Glomerular visceral epithelial cell (primary cell): Measurements from ENCODE around the gene CAMTA1.

ENCODE experiments used
- DNase-seq: peaks from one replicate; pipeline ENCODE4 v3.0.0-alpha.2; 2016; ENCODE audit errors: extremely low spot score

Gene CAMTA1

DNA sequence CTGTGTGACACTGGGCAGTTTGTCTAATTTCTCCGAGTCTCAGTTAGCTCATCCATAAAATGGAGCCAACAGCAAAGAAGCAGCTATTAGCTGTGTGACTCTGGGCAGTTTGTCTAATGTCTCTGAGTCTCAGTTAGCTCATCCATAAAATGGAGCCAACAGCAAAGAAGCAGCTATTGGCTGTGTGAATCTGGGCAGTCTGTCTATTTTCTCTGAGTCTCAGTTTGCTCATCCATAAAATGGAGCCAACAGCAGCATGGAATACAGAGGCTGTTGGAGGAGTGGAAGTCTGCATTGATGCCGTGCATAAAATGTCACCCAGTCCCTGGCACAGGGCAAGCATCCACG lies 688.9 kb downstream of the CAMTA1 start:
- DNase-seq: no peak

GRCh38 chr1:7474786-7475502 lies 689.7 kb downstream of the CAMTA1 start:
- DNase-seq: no peak

GRCh38 chr1:7475691-7476090 lies 690.4 kb downstream of the CAMTA1 start:
- DNase-seq: no peak

DNA sequence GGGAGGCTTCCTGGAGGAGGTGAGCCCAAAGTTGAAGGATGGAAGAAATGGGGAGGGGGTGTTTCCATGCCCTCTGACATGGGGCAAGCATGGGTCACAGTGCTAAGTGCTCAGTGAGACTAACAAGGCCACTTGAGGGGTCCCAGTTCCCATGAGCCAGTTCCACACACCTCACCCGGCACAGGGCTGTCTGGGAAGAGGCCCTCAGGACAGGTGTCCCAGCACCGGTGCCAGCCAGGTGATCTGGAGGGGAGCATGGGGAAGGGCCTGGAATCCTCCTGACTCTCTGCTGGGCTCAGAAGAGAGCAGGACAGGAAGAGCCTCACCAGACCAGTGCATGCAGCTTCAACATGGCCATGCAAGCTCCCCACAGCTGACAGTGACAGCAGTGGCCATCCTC lies 691.1 kb downstream of the CAMTA1 start:
- DNase-seq: no peak

DNA sequence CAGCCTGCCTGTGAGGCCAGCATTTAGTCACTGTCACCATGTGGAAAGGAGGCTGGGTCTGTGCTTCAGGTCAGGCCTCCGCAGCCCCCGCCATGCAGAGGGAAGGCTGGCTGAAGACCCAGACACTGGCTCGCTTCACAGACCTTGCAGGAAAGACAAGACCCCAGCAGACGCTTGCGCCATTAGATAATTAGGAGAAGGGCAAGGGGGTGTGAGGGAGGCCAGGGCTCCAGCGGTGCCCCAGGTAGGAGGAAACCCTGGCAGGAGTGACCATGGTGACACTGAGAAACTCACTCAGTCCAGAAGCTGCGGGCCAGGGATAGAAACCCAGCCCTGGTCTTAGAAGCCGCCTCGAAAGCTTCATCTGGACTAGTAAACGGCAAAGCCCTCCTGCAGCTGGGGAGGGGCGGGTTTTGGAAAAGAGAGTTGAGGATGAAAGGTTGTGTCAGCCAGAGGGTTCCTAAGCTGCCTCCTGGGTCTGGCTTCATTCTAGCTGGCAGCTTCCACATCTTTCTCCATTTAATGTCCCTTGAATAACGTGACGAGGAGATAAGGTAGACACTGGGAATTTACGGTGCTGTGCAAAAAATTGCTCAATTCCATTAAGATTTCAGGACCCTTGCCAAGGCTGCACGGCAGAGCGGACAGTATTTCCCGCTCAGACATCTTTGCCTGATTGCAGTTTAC lies 691.8 kb downstream of the CAMTA1 start:
- DNase-seq: no peak

GRCh38 chr1:7477593-7477992 lies 692.3 kb downstream of the CAMTA1 start:
- DNase-seq: no peak

GRCh38 chr1:7478142-7478790 lies 693.0 kb downstream of the CAMTA1 start:
- no peak for DNase-seq

DNA sequence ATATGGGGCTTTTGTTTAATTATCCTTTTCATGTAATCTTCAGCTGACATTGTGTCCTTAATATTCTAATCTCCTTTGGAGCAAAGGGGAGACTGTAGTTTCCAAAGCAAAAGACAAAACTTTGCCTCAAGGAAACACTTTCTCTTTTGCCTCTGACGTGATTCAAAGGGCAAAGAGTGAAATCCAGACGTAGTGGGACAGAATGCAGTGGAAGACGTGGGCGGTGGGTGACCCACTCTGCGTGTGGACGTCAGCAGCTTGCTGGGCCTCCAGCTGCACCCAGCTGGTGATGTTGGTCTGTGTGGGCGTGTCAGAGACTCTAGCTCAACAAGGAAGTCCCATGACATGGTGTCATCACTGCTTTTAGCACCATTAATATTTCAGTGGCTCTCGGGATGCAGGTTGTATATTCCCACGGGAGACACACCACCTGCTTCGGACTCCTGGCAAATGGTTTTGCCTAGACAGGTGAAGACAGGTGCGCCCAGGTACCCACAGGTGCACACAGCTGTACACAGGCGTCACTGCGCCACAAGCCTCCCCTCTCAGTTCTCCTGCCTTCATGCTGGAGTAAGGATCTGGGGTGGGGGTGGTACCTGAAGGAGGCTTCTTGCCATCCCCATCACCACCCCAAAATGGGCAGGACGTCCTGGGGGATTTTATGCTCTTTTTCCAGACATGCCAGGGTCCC lies 693.7 kb downstream of the CAMTA1 start:
- peak; percentile 25 for DNase-seq

- no peak for DNase-seq
Measured at GRCh38 chr1:7479571-7479970, 694.3 kb downstream of the CAMTA1 start.

- no peak for DNase-seq
Measured at GRCh38 chr1:7481194-7481593, 695.9 kb downstream of the CAMTA1 start.

DNA sequence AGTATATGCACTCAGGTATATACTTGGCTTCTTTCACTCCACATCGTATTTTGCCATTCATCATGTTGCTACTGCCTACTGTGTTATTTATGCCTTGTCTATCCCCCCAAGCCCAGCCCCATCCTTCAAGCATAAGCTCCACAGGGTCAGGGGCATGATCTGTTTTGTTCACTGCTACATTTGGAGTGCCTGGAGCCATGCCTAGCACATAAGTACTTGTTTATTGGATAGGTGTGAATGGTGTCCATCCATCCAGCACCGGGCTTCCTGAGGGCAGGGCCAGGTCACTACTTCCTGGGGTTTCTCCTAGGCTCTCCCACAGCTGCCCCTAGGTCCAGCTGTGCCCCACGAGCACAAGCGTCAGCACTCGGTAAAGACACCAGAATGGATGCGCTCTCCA lies 696.8 kb downstream of the CAMTA1 start:
- DNase-seq: no peak

DNA sequence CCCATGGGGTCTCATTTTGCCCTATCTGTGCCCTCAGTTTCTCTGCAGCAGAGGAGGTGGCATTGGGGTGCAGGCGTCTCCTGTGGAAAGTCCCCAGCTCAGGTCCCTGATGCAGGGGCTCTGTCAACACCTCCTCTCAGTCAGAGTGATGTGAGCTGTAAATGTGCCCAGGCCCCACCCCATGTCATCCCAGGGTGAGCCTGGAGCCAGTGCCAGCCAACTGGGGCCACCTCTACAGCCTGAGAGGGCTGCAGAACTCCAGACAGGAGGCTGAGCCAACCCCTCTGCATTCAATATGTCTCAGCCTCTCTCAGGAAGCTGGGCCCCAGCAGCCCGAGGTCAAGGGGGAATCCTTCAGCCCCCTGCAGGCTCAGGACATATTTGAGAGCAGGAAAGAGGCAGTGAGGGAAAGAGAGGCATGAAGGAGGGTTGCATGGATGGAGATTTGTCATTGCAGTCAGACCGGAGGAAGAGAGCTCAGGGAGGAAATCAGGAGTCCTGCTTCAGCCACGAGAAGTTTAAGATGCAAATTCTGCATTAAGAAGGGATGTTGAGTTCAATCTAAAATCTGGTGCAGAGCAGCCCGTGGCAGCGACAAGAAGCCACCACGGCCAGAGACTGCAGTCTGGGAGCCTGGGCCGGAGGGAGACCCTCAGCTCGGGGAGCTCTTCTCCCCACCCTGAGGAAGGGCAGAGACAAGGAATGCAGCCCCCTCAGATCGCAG lies 697.7 kb downstream of the CAMTA1 start:
- DNase-seq: no peak

- no peak for DNase-seq
Measured at GRCh38 chr1:7483634-7484383, 698.6 kb downstream of the CAMTA1 start.

DNA sequence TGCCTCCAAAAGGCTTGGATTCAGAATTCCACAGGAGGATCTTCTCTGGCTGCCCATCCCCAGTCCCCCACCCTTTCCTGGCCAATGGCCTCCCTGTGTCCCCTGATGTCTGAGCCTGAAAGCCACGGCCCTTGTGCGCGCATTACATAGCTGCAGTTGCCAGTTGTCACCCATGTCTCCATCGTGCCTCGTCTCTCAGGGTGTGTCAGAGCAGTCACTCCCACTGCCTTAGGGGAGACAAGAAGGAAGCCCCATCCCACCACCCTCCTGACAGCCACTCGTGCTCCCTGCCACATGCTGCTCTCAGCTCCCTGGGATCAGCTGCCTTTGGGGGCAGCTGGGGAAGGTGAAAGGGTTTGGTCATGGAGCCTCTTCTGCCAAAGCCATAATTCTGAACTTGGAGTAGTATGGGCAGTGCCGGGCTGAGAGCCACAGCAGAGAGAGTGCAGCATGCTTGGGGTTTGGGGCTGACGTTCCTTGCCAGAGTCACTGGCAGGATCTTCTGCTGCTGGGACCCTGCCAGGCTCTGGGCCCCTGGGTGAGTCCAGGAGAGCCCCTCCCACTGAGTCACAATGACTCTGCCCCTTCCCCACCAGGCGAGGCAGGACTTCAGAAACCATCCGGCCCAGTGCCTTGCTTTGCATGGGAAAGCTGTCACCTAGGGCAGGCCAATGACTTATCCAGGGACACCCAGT lies 700.0 kb downstream of the CAMTA1 start:
- DNase-seq: no peak

GRCh38 chr1:7485826-7486225 lies 700.6 kb downstream of the CAMTA1 start:
- no peak for DNase-seq

GRCh38 chr1:7487766-7488474 lies 702.7 kb downstream of the CAMTA1 start:
- no peak for DNase-seq

GRCh38 chr1:7488475-7488842 lies 703.2 kb downstream of the CAMTA1 start:
- DNase-seq: no peak

- no peak for DNase-seq
Measured at GRCh38 chr1:7489586-7489985, 704.3 kb downstream of the CAMTA1 start.

- DNase-seq: no peak
Measured at GRCh38 chr1:7490576-7490975, 705.3 kb downstream of the CAMTA1 start.
